HL-60 (cell line): ENCODE results near the gene SLAMF6.

Experiments used
- GABPA ChIP-seq: IDR thresholded peaks from 2 replicates; pipeline ENCODE4 v1.6.1; 2012; ENCODE audit warnings: low read depth
- POLR2AphosphoS5 ChIP-seq: IDR thresholded peaks from 2 replicates; pipeline ENCODE4 v1.6.1; 2012; ENCODE audit warnings: low read depth
- REST ChIP-seq: IDR thresholded peaks from 2 replicates; pipeline ENCODE4 v1.6.1; 2012; ENCODE audit warnings: low read depth; ENCODE audit not compliant: insufficient replicate concordance
- SPI1 ChIP-seq: IDR thresholded peaks from 2 replicates; pipeline ENCODE4 v1.6.1; 2012; ENCODE audit warnings: low read depth, mild to moderate bottlenecking, borderline replicate concordance
- TF ChIP-seq, protein P1 (sequence below): IDR thresholded peaks from one replicate; pipeline ENCODE4 v1.5.1; 2011; ENCODE audit warnings: low read length, control low read depth, inconsistent platforms; ENCODE audit not compliant: insufficient read depth

- TF ChIP-seq, protein P1, sequence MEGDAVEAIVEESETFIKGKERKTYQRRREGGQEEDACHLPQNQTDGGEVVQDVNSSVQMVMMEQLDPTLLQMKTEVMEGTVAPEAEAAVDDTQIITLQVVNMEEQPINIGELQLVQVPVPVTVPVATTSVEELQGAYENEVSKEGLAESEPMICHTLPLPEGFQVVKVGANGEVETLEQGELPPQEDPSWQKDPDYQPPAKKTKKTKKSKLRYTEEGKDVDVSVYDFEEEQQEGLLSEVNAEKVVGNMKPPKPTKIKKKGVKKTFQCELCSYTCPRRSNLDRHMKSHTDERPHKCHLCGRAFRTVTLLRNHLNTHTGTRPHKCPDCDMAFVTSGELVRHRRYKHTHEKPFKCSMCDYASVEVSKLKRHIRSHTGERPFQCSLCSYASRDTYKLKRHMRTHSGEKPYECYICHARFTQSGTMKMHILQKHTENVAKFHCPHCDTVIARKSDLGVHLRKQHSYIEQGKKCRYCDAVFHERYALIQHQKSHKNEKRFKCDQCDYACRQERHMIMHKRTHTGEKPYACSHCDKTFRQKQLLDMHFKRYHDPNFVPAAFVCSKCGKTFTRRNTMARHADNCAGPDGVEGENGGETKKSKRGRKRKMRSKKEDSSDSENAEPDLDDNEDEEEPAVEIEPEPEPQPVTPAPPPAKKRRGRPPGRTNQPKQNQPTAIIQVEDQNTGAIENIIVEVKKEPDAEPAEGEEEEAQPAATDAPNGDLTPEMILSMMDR: no peak
- TF ChIP-seq SPI1 (no peak), REST (no peak), POLR2AphosphoS5 (no peak), GABPA (no peak)
These were observed 76.0 kb downstream of the SLAMF6 start for GRCh38 chr1:160446945-160447600.
